Measurements from ENCODE around the gene ERG. TPM values are rescaled to one million over a fixed set of nuclear protein-coding genes. Genes with fewer than 3 reads are reported as not detected.

Gene ERG
- total and polyA plus RNA-seq, 4 donors, result 3.3 to 6.0 (median 4.1) TPM

DNA sequence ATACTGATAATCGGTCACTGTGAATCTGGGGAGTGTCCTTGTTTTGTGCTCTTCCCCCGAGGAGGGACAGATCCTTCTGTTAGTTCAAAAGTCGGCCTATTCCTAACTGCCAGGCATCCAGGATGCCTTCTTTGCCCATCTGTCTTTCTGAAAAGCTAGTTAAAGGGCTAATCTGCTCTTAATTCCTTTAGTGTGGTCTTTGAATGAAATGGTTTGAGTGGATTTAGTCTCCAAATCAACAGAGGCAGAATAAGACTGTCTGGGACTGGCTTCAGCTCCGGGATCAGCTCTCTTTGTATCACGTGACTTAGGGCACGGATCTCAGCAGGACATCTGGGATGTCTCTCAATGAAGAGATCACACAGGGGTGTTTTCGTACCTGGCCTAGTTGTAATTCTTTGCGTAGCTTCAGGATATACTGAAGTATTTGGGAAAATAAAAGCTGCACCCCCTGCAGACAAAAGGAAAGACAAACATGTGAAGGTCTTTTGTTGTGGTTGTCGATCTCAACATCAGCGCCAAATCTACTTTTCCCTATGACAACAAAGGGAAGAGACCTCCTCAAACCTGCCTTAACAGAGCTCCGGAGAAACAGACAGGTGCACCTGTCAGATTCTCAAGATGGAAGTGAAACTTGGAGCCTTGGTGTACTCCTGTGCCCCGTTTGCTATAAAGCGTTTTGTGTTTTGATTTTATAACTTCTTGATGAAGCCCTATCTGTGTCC is 97.9 kb downstream of the ERG start:
- TF ChIP-seq HNF4G (IDR thresholded peaks at IDR 0.05) (no peak), JUND (IDR thresholded peaks at IDR 0.05) (no peak), YY1 (IDR thresholded peaks at IDR 0.05) (no peak), FOXA2 (IDR thresholded peaks at IDR 0.05) (no peak), NR2F2 (IDR thresholded peaks at IDR 0.05) (no peak), EGR1 (IDR thresholded peaks at IDR 0.05; ENCODE audit: low read depth in 2 of 2) (no peak), TAF1 (conservative IDR thresholded peaks at IDR 0.05) (no peak), FOXA1 (IDR thresholded peaks at IDR 0.05) (no peak)
- TF ChIP-seq, protein P1, sequence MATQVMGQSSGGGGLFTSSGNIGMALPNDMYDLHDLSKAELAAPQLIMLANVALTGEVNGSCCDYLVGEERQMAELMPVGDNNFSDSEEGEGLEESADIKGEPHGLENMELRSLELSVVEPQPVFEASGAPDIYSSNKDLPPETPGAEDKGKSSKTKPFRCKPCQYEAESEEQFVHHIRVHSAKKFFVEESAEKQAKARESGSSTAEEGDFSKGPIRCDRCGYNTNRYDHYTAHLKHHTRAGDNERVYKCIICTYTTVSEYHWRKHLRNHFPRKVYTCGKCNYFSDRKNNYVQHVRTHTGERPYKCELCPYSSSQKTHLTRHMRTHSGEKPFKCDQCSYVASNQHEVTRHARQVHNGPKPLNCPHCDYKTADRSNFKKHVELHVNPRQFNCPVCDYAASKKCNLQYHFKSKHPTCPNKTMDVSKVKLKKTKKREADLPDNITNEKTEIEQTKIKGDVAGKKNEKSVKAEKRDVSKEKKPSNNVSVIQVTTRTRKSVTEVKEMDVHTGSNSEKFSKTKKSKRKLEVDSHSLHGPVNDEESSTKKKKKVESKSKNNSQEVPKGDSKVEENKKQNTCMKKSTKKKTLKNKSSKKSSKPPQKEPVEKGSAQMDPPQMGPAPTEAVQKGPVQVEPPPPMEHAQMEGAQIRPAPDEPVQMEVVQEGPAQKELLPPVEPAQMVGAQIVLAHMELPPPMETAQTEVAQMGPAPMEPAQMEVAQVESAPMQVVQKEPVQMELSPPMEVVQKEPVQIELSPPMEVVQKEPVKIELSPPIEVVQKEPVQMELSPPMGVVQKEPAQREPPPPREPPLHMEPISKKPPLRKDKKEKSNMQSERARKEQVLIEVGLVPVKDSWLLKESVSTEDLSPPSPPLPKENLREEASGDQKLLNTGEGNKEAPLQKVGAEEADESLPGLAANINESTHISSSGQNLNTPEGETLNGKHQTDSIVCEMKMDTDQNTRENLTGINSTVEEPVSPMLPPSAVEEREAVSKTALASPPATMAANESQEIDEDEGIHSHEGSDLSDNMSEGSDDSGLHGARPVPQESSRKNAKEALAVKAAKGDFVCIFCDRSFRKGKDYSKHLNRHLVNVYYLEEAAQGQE (IDR thresholded peaks at IDR 0.05), result no peak
- TF ChIP-seq, protein P2, sequence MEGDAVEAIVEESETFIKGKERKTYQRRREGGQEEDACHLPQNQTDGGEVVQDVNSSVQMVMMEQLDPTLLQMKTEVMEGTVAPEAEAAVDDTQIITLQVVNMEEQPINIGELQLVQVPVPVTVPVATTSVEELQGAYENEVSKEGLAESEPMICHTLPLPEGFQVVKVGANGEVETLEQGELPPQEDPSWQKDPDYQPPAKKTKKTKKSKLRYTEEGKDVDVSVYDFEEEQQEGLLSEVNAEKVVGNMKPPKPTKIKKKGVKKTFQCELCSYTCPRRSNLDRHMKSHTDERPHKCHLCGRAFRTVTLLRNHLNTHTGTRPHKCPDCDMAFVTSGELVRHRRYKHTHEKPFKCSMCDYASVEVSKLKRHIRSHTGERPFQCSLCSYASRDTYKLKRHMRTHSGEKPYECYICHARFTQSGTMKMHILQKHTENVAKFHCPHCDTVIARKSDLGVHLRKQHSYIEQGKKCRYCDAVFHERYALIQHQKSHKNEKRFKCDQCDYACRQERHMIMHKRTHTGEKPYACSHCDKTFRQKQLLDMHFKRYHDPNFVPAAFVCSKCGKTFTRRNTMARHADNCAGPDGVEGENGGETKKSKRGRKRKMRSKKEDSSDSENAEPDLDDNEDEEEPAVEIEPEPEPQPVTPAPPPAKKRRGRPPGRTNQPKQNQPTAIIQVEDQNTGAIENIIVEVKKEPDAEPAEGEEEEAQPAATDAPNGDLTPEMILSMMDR (IDR thresholded peaks at IDR 0.05; ENCODE audit: low read depth, low read length, missing input control), result no peak
- H3K27ac ChIP-seq (ENCODE audit: low read depth in 1 of 2, low read length in 2 of 2), result no peak overlapping the region
- no peak overlapping the region for H3K4me3 ChIP-seq (ENCODE audit: low read depth in 1 of 3, low read length in 3 of 3)
- peaks cover 0 to 3% (median 0%) of the 10 kb centered on the region in 4 donors for H3K27me3 ChIP-seq (ENCODE audit: control insufficient read depth in 4 of 4, insufficient read depth in 4 of 4, low read length in 3 of 4)
- H3K9me3 ChIP-seq (ENCODE audit: control insufficient read depth in 4 of 4, low read length in 3 of 4), result no peaks in the 10 kb centered on the region
- 62% methylated on average over 13 of the region's 13 CpGs for WGBS
- H3K4me1 ChIP-seq (ENCODE audit: control insufficient read depth in 4 of 4, insufficient read depth in 4 of 4, low read length in 3 of 4), result no peaks in the 10 kb centered on the region
- H3K9ac ChIP-seq (ENCODE audit: low read depth in 1 of 2, low read length in 2 of 2), result no peak overlapping the region
- no peak for DNase-seq (ENCODE audit: low spot score)
- H3K36me3 ChIP-seq (ENCODE audit: control insufficient read depth in 4 of 4, insufficient read depth in 3 of 4, low read depth in 1 of 4, low read length in 3 of 4), result no peaks in the 10 kb centered on the region

DNA sequence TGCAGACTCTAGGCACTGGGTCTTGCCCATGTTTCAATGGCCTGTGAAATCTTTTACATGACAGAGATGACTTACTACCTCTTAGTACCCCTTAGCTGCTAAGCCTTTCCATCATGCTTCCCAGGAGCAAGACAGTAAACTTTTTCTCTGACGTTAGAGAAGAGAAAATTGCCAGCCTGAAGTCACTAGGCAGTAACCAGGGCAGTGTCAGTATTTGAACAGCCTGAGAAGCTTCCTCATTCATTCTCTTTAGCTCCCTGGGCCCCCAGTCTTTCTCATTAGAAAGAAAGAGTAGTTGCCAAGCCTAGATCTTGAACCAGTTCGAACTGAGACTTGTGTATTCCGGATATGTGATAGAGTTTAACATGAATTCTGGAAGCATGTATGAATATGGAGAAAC is 99.2 kb downstream of the ERG start:
- no peaks in the 10 kb centered on the region for H3K9me3 ChIP-seq (ENCODE audit: control insufficient read depth in 4 of 4, low read length in 3 of 4)
- no peaks in the 10 kb centered on the region for H3K4me1 ChIP-seq (ENCODE audit: control insufficient read depth in 4 of 4, insufficient read depth in 4 of 4, low read length in 3 of 4)
- TF ChIP-seq FOXA2 (IDR thresholded peaks at IDR 0.05) (no peak), SP1 (IDR thresholded peaks at IDR 0.05) (no peak), FOXA1 (IDR thresholded peaks at IDR 0.05) (no peak), EGR1 (IDR thresholded peaks at IDR 0.05; ENCODE audit: low read depth in 2 of 2) (no peak), GABPA (IDR thresholded peaks at IDR 0.05 in 1 of 2, conservative IDR thresholded peaks at IDR 0.05 in 1 of 2) (no peak), RAD21 (IDR thresholded peaks at IDR 0.05) (no peak), HNF4G (IDR thresholded peaks at IDR 0.05) (no peak), YY1 (IDR thresholded peaks at IDR 0.05) (no peak), JUND (IDR thresholded peaks at IDR 0.05) (no peak), HNF4A (conservative IDR thresholded peaks at IDR 0.05) (no peak), NR2F2 (IDR thresholded peaks at IDR 0.05) (no peak), RXRA (IDR thresholded peaks at IDR 0.05) (no peak), TAF1 (conservative IDR thresholded peaks at IDR 0.05) (no peak)
- TF ChIP-seq, protein P3, sequence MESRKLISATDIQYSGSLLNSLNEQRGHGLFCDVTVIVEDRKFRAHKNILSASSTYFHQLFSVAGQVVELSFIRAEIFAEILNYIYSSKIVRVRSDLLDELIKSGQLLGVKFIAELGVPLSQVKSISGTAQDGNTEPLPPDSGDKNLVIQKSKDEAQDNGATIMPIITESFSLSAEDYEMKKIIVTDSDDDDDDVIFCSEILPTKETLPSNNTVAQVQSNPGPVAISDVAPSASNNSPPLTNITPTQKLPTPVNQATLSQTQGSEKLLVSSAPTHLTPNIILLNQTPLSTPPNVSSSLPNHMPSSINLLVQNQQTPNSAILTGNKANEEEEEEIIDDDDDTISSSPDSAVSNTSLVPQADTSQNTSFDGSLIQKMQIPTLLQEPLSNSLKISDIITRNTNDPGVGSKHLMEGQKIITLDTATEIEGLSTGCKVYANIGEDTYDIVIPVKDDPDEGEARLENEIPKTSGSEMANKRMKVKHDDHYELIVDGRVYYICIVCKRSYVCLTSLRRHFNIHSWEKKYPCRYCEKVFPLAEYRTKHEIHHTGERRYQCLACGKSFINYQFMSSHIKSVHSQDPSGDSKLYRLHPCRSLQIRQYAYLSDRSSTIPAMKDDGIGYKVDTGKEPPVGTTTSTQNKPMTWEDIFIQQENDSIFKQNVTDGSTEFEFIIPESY (IDR thresholded peaks at IDR 0.05), result no peak
- TF ChIP-seq, protein P4, sequence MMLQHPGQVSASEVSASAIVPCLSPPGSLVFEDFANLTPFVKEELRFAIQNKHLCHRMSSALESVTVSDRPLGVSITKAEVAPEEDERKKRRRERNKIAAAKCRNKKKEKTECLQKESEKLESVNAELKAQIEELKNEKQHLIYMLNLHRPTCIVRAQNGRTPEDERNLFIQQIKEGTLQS (IDR thresholded peaks at IDR 0.05), result no peak
- TF ChIP-seq, protein P1 (IDR thresholded peaks at IDR 0.05), result no peak
- TF ChIP-seq, protein P5, sequence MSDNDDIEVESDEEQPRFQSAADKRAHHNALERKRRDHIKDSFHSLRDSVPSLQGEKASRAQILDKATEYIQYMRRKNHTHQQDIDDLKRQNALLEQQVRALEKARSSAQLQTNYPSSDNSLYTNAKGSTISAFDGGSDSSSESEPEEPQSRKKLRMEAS (IDR thresholded peaks at IDR 0.05), result no peak

More for the DNA sequence above, 99.2 kb downstream of the ERG start:
- H3K9ac ChIP-seq (ENCODE audit: low read depth in 1 of 2, low read length in 2 of 2), result no peak overlapping the region
- no peaks in the 10 kb centered on the region for H3K36me3 ChIP-seq (ENCODE audit: control insufficient read depth in 4 of 4, insufficient read depth in 3 of 4, low read depth in 1 of 4, low read length in 3 of 4)
- H3K27ac ChIP-seq (ENCODE audit: low read depth in 1 of 2, low read length in 2 of 2), result no peak overlapping the region
- no peak for DNase-seq (ENCODE audit: low spot score)
- WGBS, result 73% methylated on average over 3 of the region's 3 CpGs
- H3K27me3 ChIP-seq (ENCODE audit: control insufficient read depth in 4 of 4, insufficient read depth in 4 of 4, low read length in 3 of 4), result peaks cover 0 to 3% (median 0%) of the 10 kb centered on the region in 4 donors
- no peak overlapping the region for H3K4me3 ChIP-seq (ENCODE audit: low read depth in 1 of 3, low read length in 3 of 3)
